NB4 (cell line): ENCODE measurements around the gene ZCCHC14.

Experiments used
- DNase-seq: peaks from one replicate; pipeline ENCODE4 v3.0.0; 2010; ENCODE audit warnings: low read depth
- H3K4me3 ChIP-seq: one replicate; pipeline ENCODE4 v1.5.1; 2011; ENCODE audit warnings: mild to moderate bottlenecking, low read depth, low read length, moderate library complexity
- CTCF ChIP-seq: IDR thresholded peaks from one replicate; pipeline ENCODE4 v1.5.1; 2012; ENCODE audit warnings: low read depth, low read length
- MAX ChIP-seq: IDR thresholded peaks from 2 replicates; pipeline ENCODE4 v1.6.1; 2011; ENCODE audit warnings: low read depth, low read length
- MYC ChIP-seq: IDR thresholded peaks from 2 replicates; pipeline ENCODE4 v1.6.1; 2011; ENCODE audit warnings: low read depth, low read length
- POLR2A ChIP-seq: IDR thresholded peaks from 2 replicates; pipeline ENCODE4 v1.6.1; 2011; ENCODE audit warnings: mild to moderate bottlenecking; ENCODE audit not compliant: insufficient read length; ENCODE audit errors: extremely low read depth

Gene ZCCHC14

GRCh38 chr16:87425941-87426340 is 66.9 kb downstream of the ZCCHC14 start:
- DNase-seq = no peak
- H3K4me3 ChIP-seq = no peak overlapping the region
- no peak for TF ChIP-seq MAX
- no peak for TF ChIP-seq MYC
- TF ChIP-seq CTCF = no peak
- no peak for TF ChIP-seq POLR2A

GRCh38 chr16:87424266-87424665 is 68.6 kb downstream of the ZCCHC14 start:
- DNase-seq = no peak
- H3K4me3 ChIP-seq = no peak overlapping the region
- TF ChIP-seq POLR2A = no peak
- TF ChIP-seq CTCF = no peak
- no peak for TF ChIP-seq MAX
- no peak for TF ChIP-seq MYC

- no peak for TF ChIP-seq MYC
- TF ChIP-seq POLR2A = no peak
- no peak for TF ChIP-seq CTCF
- no peak for TF ChIP-seq MAX
- DNase-seq = no peak
- no peak overlapping the region for H3K4me3 ChIP-seq
These were observed 69.4 kb downstream of the ZCCHC14 start for GRCh38 chr16:87423429-87423828.

- no peak overlapping the region for H3K4me3 ChIP-seq
- TF ChIP-seq MAX = no peak
- no peak for TF ChIP-seq CTCF
- TF ChIP-seq MYC = no peak
- TF ChIP-seq POLR2A = no peak
- DNase-seq = no peak
These were observed 70.7 kb downstream of the ZCCHC14 start for GRCh38 chr16:87422106-87422505.

- DNase-seq = no peak
- no peak for TF ChIP-seq MYC
- H3K4me3 ChIP-seq = no peak overlapping the region
These were observed 71.6 kb downstream of the ZCCHC14 start for GRCh38 chr16:87421003-87421912.

GRCh38 chr16:87420026-87421002 is 72.5 kb downstream of the ZCCHC14 start:
- no peak for DNase-seq
- TF ChIP-seq POLR2A (no peak), MYC (no peak), CTCF (peak; percentile 50), MAX (no peak)
- H3K4me3 ChIP-seq = no peak overlapping the region
